ENCODE data around the gene SMIM14.

SMIM14 gene

GRCh38 chr4:39627413-39627812 lies 11.3 kb downstream of the SMIM14 start:
- peak overlapping the region; percentile 69 for H3K4me3 ChIP-seq (ENCODE audit: insufficient read depth, low read length, poor library complexity, severe bottlenecking)
- peak overlapping the region; percentile 88 for H3K4me2 ChIP-seq (ENCODE audit: low read depth, low read length, poor library complexity, severe bottlenecking)
- H3K9ac ChIP-seq (ENCODE audit: low read length) = peak overlapping the region; percentile 69
- H3K9me3 ChIP-seq (ENCODE audit: insufficient read depth, low read length) = no peaks in the 10 kb centered on the region
- H3K27ac ChIP-seq (ENCODE audit: low read depth, low read length) = peak overlapping the region; percentile 96
- TF ChIP-seq EZH2phosphoT487 (conservative IDR thresholded peaks at IDR 0.05; ENCODE audit: low read length) (no peak), CTCF (IDR thresholded peaks at IDR 0.05; ENCODE audit: insufficient read depth, low read length, poor library complexity, severe bottlenecking) (no peak)
- H3K79me2 ChIP-seq (ENCODE audit: insufficient read depth, low read length) = peaks cover 49% of the 10 kb centered on the region
- peaks cover 9% of the 10 kb centered on the region; the same call in 1 of the 2 replicates for H3K36me3 ChIP-seq (ENCODE audit: low read length)
- no peaks in the 10 kb centered on the region for H3K9me2 ChIP-seq (replicated peaks; ENCODE audit: insufficient read depth, low read length)
- H3K27me3 ChIP-seq (ENCODE audit: low read length) = no peaks in the 10 kb centered on the region
- H2AFZ ChIP-seq (ENCODE audit: low read depth, low read length, severe bottlenecking) = peak overlapping the region; percentile 23
- H4K20me1 ChIP-seq (ENCODE audit: low read depth, low read length) = peaks cover 14% of the 10 kb centered on the region; the same call in 1 of the 2 replicates
- H3F3A ChIP-seq (ENCODE audit: insufficient read depth) = peaks cover 79% of the 10 kb centered on the region

GRCh38 chr4:39626913-39627312 lies 11.8 kb downstream of the SMIM14 start:
- H3K27ac ChIP-seq (ENCODE audit: low read depth, low read length) = peak overlapping the region; percentile 96
- no peak for TF ChIP-seq EZH2phosphoT487 (conservative IDR thresholded peaks at IDR 0.05; ENCODE audit: low read length)
- no peak for TF ChIP-seq CTCF (IDR thresholded peaks at IDR 0.05; ENCODE audit: insufficient read depth, low read length, poor library complexity, severe bottlenecking)
- H2AFZ ChIP-seq (ENCODE audit: low read depth, low read length, severe bottlenecking) = no peak overlapping the region
- H3K79me2 ChIP-seq (ENCODE audit: insufficient read depth, low read length) = peaks cover 54% of the 10 kb centered on the region
- H3K9ac ChIP-seq (ENCODE audit: low read length) = peak overlapping the region; percentile 69
- peak overlapping the region; percentile 88 for H3K4me2 ChIP-seq (ENCODE audit: low read depth, low read length, poor library complexity, severe bottlenecking)
- no peaks in the 10 kb centered on the region for H3K9me2 ChIP-seq (replicated peaks; ENCODE audit: insufficient read depth, low read length)
- H4K20me1 ChIP-seq (ENCODE audit: low read depth, low read length) = peaks cover 14% of the 10 kb centered on the region; the same call in 1 of the 2 replicates
- peaks cover 9% of the 10 kb centered on the region; the same call in 1 of the 2 replicates for H3K36me3 ChIP-seq (ENCODE audit: low read length)
- H3K4me3 ChIP-seq (ENCODE audit: insufficient read depth, low read length, poor library complexity, severe bottlenecking) = peak overlapping the region; percentile 69
- H3K27me3 ChIP-seq (ENCODE audit: low read length) = no peaks in the 10 kb centered on the region
- peaks cover 74% of the 10 kb centered on the region for H3F3A ChIP-seq (ENCODE audit: insufficient read depth)
- H3K9me3 ChIP-seq (ENCODE audit: insufficient read depth, low read length) = no peaks in the 10 kb centered on the region

GRCh38 chr4:39626261-39626660 lies 12.4 kb downstream of the SMIM14 start:
- Histone ChIP-seq H3K4me2 (ENCODE audit: low read depth, low read length, poor library complexity, severe bottlenecking) (peak overlapping the region; percentile 88), H3K4me3 (ENCODE audit: insufficient read depth, low read length, poor library complexity, severe bottlenecking) (peak overlapping the region; percentile 69), H3K27me3 (ENCODE audit: low read length) (no peaks in the 10 kb centered on the region), H3F3A (ENCODE audit: insufficient read depth) (peaks cover 74% of the 10 kb centered on the region), H3K79me2 (ENCODE audit: insufficient read depth, low read length) (peaks cover 60% of the 10 kb centered on the region), H3K9me2 (replicated peaks; ENCODE audit: insufficient read depth, low read length) (no peaks in the 10 kb centered on the region), H4K20me1 (ENCODE audit: low read depth, low read length) (peaks cover 14% of the 10 kb centered on the region; the same call in 1 of the 2 replicates), H2AFZ (ENCODE audit: low read depth, low read length, severe bottlenecking) (no peak overlapping the region), H3K9me3 (ENCODE audit: insufficient read depth, low read length) (no peaks in the 10 kb centered on the region), H3K27ac (ENCODE audit: low read depth, low read length) (peak overlapping the region; percentile 96), H3K9ac (ENCODE audit: low read length) (peak overlapping the region; percentile 69), H3K36me3 (ENCODE audit: low read length) (peaks cover 11% of the 10 kb centered on the region; the same call in 1 of the 2 replicates)
- TF ChIP-seq CTCF (IDR thresholded peaks at IDR 0.05; ENCODE audit: insufficient read depth, low read length, poor library complexity, severe bottlenecking) (no peak), EZH2phosphoT487 (conservative IDR thresholded peaks at IDR 0.05; ENCODE audit: low read length) (no peak)
